OCI-LY1 (cell line): Measurements from ENCODE around the gene SLCO4C1.

ENCODE experiments used
- EZH2 ChIP-seq: fragments of 200-600 bp; sonication (generic), shearing (Covaris generic); IDR thresholded peaks from 2 replicates; pipeline ENCODE4 v1.8.0; 2017; ENCODE audit warnings: borderline replicate concordance, mixed run types, mild to moderate bottlenecking, antibody characterized with exemption, low read length, moderate library complexity, mixed read lengths
- TF ChIP-seq, protein P1 (sequence below): fragments of 200-600 bp; sonication (generic), shearing (Covaris generic); IDR thresholded peaks from 2 replicates; pipeline ENCODE4 v1.5.1; 2017; ENCODE audit warnings: mild to moderate bottlenecking, antibody characterized with exemption, low read length, moderate library complexity, mixed read lengths

- TF ChIP-seq, protein P1, sequence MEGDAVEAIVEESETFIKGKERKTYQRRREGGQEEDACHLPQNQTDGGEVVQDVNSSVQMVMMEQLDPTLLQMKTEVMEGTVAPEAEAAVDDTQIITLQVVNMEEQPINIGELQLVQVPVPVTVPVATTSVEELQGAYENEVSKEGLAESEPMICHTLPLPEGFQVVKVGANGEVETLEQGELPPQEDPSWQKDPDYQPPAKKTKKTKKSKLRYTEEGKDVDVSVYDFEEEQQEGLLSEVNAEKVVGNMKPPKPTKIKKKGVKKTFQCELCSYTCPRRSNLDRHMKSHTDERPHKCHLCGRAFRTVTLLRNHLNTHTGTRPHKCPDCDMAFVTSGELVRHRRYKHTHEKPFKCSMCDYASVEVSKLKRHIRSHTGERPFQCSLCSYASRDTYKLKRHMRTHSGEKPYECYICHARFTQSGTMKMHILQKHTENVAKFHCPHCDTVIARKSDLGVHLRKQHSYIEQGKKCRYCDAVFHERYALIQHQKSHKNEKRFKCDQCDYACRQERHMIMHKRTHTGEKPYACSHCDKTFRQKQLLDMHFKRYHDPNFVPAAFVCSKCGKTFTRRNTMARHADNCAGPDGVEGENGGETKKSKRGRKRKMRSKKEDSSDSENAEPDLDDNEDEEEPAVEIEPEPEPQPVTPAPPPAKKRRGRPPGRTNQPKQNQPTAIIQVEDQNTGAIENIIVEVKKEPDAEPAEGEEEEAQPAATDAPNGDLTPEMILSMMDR, result no peak
- TF ChIP-seq EZH2, result no peak
These were observed 11.1 kb upstream of the SLCO4C1 start for GRCh38 chr5:102307232-102307631.
